ENCODE measurements around the gene AOPEP.

The AOPEP gene

DNA sequence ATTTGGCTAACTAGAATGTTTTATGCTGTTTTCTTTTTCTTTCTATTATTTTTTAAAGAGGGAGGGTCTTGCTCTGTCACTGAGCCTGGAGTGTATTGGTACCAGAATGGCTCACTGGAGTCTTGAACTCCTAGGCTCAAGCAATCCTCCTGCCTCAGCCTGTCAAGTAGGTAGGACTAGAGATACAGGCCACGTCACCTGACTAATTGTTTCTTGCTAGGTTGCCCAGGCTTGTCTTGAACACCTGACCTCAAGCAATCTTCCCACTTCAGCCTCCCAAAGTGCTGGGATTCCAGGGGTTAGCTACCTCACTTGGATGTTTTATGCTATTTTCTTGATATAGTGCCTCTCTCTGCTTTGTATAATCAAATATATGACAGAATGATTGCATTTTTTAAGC is 166.2 kb downstream of the AOPEP start:
- TF ChIP-seq, protein P1, sequence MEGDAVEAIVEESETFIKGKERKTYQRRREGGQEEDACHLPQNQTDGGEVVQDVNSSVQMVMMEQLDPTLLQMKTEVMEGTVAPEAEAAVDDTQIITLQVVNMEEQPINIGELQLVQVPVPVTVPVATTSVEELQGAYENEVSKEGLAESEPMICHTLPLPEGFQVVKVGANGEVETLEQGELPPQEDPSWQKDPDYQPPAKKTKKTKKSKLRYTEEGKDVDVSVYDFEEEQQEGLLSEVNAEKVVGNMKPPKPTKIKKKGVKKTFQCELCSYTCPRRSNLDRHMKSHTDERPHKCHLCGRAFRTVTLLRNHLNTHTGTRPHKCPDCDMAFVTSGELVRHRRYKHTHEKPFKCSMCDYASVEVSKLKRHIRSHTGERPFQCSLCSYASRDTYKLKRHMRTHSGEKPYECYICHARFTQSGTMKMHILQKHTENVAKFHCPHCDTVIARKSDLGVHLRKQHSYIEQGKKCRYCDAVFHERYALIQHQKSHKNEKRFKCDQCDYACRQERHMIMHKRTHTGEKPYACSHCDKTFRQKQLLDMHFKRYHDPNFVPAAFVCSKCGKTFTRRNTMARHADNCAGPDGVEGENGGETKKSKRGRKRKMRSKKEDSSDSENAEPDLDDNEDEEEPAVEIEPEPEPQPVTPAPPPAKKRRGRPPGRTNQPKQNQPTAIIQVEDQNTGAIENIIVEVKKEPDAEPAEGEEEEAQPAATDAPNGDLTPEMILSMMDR (IDR thresholded peaks at IDR 0.05; ENCODE audit: low read depth, low read length) = no peak

DNA sequence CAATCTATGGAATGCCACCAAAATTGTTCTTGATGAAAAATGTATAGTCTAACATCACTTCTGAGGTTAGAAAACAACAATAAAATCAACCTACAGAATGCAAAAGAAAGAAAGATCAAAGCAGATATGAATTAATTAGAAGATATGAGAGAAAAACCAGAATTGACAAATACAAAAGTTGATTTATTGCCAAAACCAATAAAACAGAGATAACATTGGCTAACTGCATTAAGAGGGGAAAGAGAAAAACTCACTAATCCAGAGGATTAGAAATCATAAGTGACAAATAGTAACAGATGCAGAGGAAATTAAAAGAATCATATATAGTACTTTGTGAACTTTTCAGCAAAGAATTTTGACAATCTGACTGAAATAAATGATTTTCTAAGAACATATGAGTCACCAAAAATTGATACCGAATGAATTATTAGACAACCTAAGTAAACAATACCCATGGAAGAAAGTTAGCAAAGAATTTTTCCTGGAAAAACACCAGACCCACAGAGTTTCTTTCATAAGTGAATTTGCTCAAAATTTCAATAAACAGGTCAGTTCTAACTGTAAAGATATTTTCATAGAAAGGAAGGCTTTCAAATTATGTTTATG is 167.7 kb downstream of the AOPEP start:
- TF ChIP-seq, protein P1 (IDR thresholded peaks at IDR 0.05; ENCODE audit: low read depth, low read length) = no peak
- no peak overlapping the region for H3K4me3 ChIP-seq (ENCODE audit: low read depth, low read length)

More for the DNA sequence above, 166.2 kb downstream of the AOPEP start:
- no peak overlapping the region for H3K4me3 ChIP-seq (ENCODE audit: low read depth, low read length)

DNA sequence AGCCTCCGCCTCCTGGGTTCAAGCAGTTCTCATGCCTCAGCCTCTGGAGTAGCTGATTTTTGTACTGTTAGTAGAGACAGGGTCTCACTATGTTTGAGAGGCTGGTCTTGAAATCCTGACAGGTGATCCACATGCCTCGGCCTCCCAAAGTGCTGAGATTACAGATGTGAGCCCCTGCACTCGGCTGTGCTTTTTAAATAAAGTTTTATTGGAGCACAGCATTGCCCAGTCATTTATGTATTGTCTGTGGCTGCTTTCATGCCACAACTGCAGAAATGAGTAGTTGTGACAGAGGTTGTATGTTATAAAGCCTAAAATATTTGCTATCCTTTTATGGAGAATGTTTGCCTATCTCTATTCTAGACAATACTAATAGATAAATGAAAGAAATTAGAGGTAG is 169.2 kb downstream of the AOPEP start:
- TF ChIP-seq, protein P1 (IDR thresholded peaks at IDR 0.05; ENCODE audit: low read depth, low read length) = no peak

GRCh38 chr9:94896512-94896911 is 170.0 kb downstream of the AOPEP start:
- no peak overlapping the region for H3K4me3 ChIP-seq (ENCODE audit: low read depth, low read length)
- TF ChIP-seq, protein P1 (IDR thresholded peaks at IDR 0.05; ENCODE audit: low read depth, low read length) = no peak

More for the DNA sequence above, 169.2 kb downstream of the AOPEP start:
- H3K4me3 ChIP-seq (ENCODE audit: low read depth, low read length) = no peak overlapping the region

DNA sequence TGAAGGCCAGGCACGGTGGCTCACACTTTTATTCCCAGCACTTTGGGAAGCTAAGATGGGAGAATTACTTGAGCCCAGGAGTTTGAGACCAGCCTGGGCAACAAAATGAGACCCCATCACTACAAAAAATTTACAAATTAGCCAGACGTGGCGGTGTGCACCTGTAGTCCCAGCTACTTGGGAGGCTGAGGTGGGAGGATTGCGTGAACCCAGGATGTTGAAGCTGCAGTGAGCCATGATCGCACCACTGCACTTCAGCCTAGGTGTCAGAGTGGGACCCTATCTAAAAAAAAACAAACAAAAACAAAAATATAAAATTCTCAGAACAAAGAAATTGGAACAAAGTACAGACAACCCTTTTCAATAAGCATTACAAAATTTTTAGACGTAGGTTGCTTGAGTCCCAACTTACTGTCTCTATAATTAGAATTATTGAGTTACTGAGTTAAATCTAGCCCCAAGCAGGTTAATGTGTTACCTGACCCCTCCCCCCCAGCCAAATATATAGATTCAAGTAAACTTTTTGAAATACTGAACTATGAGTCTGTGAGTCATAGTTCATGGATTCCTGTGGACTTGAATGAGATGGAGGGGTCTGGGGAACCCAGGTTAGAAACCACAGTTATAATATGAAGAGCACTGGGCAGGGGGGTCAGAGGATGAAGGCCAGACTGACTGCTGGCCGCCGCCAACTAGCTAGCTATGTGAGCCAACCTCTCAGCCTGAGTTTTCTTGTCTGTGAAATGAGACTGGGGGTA is 173.1 kb downstream of the AOPEP start:
- no peak overlapping the region for H3K4me3 ChIP-seq (ENCODE audit: low read depth, low read length)
- TF ChIP-seq, protein P1 (IDR thresholded peaks at IDR 0.05; ENCODE audit: low read depth, low read length) = no peak

GRCh38 chr9:94900222-94901018 is 173.9 kb downstream of the AOPEP start:
- H3K4me3 ChIP-seq (ENCODE audit: low read depth, low read length) = peak overlapping the region; percentile 34
- TF ChIP-seq, protein P1 (IDR thresholded peaks at IDR 0.05; ENCODE audit: low read depth, low read length) = no peak

DNA sequence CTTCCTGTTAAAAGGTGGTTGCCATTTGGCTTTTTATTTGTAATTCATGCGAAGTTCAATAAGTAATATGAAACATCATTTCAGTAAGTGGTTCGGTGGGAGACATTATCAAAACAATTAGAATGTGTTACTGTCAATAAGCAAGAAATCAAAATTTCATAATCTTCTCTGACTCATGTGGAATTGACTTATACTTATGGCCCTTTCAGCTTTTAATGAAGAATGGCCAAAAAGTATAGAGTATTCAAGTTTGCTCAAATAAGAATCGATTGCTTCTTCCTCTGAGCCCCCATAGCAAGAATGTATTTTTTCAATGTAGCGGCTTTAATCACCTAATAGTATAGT is 174.5 kb downstream of the AOPEP start:
- TF ChIP-seq, protein P1 (IDR thresholded peaks at IDR 0.05; ENCODE audit: low read depth, low read length) = no peak

More for the DNA sequence above, 174.5 kb downstream of the AOPEP start:
- H3K4me3 ChIP-seq (ENCODE audit: low read depth, low read length) = no peak overlapping the region

Data from WI38 (cell line).